Stimulated activated CD8-positive, alpha-beta memory T cell treated with anti-CD3 and anti-CD28 coated beads, Interleukin-2, amount 100 ng/mL, for 1 hour (primary cell): ENCODE data around the gene RESP18.

Source experiments
- DNase-seq, 2 donors: peaks; one replicate each; pipeline ENCODE4 v3.0.0-alpha.2; 2020; ENCODE audit warnings: low read depth in 2 of 2

Gene RESP18

GRCh38 chr2:219332542-219332941 is at the start of gene RESP18:
Gene RESP18 (minus strand): TSS chr2:219332744.
- DNase-seq = no peak

- DNase-seq = no peak
Observed at GRCh38 chr2:219381448-219381847, 48.9 kb upstream of the RESP18 start.

GRCh38 chr2:219380926-219381325 is 48.4 kb upstream of the RESP18 start:
- DNase-seq = no peak

GRCh38 chr2:219378163-219378851 is 45.8 kb upstream of the RESP18 start:
- no peak for DNase-seq

- DNase-seq = no peak
Observed at GRCh38 chr2:219369447-219369861, 36.9 kb upstream of the RESP18 start.

- no peak for DNase-seq
Observed at GRCh38 chr2:219368690-219369191, 36.2 kb upstream of the RESP18 start.

GRCh38 chr2:219362524-219363164 is 30.1 kb upstream of the RESP18 start:
- DNase-seq = no peak

- no peak for DNase-seq
Observed at GRCh38 chr2:219362072-219362471, 29.5 kb upstream of the RESP18 start.

GRCh38 chr2:219358170-219359075 is 25.9 kb upstream of the RESP18 start:
- DNase-seq = no peak

- DNase-seq = no peak
Observed at GRCh38 chr2:219356834-219357233, 24.3 kb upstream of the RESP18 start.

- DNase-seq = no peak
Observed at GRCh38 chr2:219354582-219354981, 22.0 kb upstream of the RESP18 start.

GRCh38 chr2:219353129-219353528 is 20.6 kb upstream of the RESP18 start:
- DNase-seq = no peak

GRCh38 chr2:219352448-219353023 is 20.0 kb upstream of the RESP18 start:
- peak; percentile 13 to 36 for DNase-seq

GRCh38 chr2:219350710-219351221 is 18.2 kb upstream of the RESP18 start:
- no peak for DNase-seq

GRCh38 chr2:219350215-219350614 is 17.7 kb upstream of the RESP18 start:
- no peak for DNase-seq

GRCh38 chr2:219344751-219345430 is 12.3 kb upstream of the RESP18 start:
- DNase-seq = no peak

- DNase-seq = no peak
Observed at GRCh38 chr2:219335373-219335786, 2.8 kb upstream of the RESP18 start.

GRCh38 chr2:219334076-219334475 is 1.5 kb upstream of the RESP18 start:
- DNase-seq = no peak

- DNase-seq = peak in 1 of 2 donors; percentile 2
Observed at GRCh38 chr2:219331560-219332213, 857 bp downstream of the RESP18 start.

- no peak for DNase-seq
Observed at GRCh38 chr2:219327719-219328118, 4.8 kb downstream of the RESP18 start.
